Adrenal gland (tissue), 5 donors: Measurements from ENCODE around the gene ADPRHL1.

Experiments used
- CTCF ChIP-seq, 6 experiments: fragments of 450-650 bp in 4 of 6; fragments of 200-600 bp in 2 of 6; sonication (generic) in 1 of 6; IDR thresholded peaks; 1 replicate in 5 of 6; 2 replicates in 1 of 6; pipeline versions ENCODE4 v1.5.1 to v1.8.0; 2016 to 2021; ENCODE audit warnings: antibody characterized with exemption in 6 of 6, mild to moderate bottlenecking in 2 of 6, moderate library complexity in 1 of 6
- POLR2A ChIP-seq, 2 donors: fragments of 450-650 bp; IDR thresholded peaks; one replicate each; pipeline ENCODE4 v1.6.1; 2017; ENCODE audit warnings: antibody characterized with exemption in 2 of 2, mild to moderate bottlenecking in 2 of 2, moderate library complexity in 1 of 2
- donor health status: DM: no; HTN: no; CAD: no.

GRCh38 chr13:113404366-113404722 is 48.9 kb downstream of the ADPRHL1 start:
- no peak for TF ChIP-seq CTCF (IDR thresholded peaks at IDR 0.05)
- TF ChIP-seq POLR2A (IDR thresholded peaks at IDR 0.05): no peak
